Activated CD4-positive, CD25-positive, alpha-beta regulatory T cell treated with anti-CD3 and anti-CD28 coated beads, Interleukin-2, amount 50 U/mL, for 16 hours (primary cell): ENCODE results near the gene MEIS3.
"Not testable (repeated sequence)": the region's sequence is repeated elsewhere in the genome, so short reads cannot be mapped to it uniquely, and the experiment has no call there.

ENCODE experiments used
- DNase-seq: peaks from one replicate; pipeline ENCODE4 v3.0.0-alpha.2; 2020; ENCODE audit warnings: low read depth, low spot score

Gene MEIS3

GRCh38 chr19:47386582-47386981 lies 32.7 kb downstream of the MEIS3 start:
- DNase-seq, result not testable (repeated sequence)

DNA sequence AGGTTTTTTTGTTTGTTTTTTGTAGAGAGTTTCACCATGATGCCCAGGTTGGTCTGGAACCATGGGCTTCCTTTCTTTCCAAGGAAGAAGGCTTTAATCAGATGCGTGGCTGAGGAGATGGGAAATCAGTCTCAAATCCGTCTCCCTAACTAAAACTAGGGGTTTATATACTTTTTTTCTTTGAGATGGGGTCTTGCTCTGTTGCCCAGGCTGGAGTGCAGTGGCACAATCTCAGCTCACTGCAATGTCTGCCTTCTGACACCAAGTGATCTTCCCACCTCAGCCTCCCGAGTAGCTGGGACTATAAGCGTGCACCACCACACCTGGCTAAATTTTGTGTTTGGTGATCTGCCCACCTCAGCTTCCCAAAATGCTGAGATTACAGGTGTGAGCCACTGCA lies 34.8 kb downstream of the MEIS3 start:
- DNase-seq, result not testable (repeated sequence)

- DNase-seq, result not testable (repeated sequence)
These were observed 35.4 kb downstream of the MEIS3 start for GRCh38 chr19:47383890-47384289.

DNA sequence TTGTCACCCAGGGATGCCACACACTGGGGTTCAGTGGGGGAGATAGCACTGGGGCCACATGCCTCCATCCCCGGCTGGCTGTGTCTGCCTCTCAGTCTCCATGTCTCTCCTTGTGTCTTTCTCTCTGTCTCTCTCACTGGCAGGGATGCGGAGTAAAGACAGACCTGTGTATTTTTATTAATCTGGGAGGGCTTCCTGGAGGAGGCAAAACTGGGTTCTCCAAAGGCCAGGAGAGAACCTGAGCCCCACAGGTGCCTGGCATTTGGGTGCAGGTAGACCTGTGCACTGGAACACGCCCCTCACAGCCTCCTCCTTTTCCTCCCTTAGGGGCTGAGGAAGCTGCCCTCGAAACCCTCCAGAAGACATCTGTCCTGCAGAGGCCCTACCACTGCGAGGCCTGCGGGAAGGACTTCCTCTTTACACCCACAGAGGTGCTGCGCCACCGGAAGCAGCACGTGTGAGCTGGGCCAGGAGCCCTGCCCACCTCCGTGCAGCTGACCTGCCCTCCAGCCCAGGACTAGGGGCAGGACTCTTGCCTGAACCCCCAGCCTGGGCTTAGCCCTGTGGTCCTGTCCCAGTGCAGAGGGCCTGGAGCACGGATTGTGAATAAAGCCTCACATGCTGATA lies 37.6 kb downstream of the MEIS3 start:
- no peak for DNase-seq

- DNase-seq, result no peak
These were observed 38.2 kb downstream of the MEIS3 start for GRCh38 chr19:47381121-47381520.

DNA sequence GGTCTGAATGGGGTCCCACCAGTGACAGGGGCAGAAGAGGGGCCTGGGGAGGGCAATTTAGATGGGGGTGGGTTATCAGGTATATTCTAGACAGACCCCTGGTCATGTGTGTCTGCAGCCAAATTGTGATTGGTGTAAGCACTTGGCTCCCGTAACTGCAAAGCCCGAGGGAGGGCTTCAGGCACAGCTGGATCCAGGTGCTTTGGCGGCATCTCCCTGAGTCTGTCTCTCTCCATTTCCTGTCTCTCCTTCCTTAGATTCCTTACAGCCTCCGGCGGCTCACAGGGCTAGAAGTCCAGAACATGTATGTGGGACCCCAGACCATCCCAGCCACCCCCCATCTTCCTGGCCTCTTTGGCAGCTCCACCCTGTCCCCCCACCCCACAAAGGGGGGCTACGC lies 38.8 kb downstream of the MEIS3 start:
- DNase-seq, result no peak

DNA sequence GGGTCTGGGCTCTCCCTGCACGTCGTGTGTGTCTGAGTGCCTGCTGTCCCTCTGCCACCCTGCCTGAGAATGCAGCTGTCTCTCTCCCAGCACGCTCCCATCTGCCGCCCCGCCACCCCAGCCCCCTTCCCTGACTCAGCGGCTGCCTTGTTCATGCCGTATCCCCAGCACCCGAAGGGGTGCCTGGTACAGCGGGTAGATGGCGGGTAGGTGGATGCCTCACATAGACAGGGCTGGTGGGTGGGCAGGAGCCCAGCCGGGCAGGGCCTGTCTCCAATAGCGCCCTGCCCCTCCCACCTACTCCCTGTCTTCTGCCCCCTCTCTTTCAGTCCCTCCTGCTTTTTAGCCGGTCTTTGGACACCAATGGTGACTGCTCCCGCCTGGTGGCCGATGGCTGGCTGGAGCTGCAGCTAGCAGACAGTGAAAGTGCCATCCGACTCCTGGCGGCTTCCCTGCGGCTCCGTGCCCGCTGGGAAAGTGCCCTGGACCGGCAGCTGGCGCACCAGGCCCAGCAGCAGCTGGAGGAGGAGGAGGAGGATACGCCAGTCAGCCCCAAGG lies 39.9 kb downstream of the MEIS3 start:
- DNase-seq, result no peak

DNA sequence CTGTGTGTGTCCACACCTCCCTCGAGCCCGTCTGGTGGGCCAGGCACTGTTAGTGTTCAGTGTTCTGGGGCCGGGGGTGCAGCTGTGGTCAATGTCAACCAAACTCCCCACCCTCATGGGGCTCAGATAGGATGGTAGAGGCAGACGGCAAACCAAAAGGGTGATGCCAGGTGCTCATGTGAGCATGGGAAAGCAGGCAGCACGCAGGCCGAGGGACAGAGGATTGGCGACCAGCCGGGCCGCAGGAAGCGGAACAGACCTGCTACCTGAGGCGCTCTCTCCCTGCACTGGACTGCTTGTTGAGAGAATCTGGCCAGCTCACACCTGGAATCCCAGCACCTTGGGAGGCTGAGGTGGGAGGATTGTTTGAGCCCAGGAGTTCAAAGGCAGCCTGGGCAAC lies 41.1 kb downstream of the MEIS3 start:
- no peak for DNase-seq

DNA sequence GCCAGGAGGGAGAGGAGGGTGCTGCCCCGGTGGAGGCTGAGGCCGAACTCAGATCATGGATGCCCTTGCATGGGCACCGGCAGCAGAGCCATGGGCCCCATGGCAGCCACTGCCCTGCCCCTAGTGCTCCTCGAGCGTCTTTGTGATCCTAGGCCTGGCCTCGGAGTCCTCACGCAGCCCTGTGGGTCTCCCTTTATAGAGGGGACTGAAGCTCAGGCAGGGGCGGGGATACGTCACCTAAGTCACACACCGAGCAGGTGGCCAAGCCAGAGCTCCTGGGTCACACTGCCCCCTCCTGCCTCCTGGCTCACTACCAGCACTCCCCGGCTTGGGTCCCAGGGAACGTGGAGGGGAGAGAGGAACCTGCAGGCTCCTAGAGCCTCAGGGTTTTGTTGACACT lies 41.5 kb downstream of the MEIS3 start:
- DNase-seq, result no peak

- DNase-seq, result no peak
These were observed 42.1 kb downstream of the MEIS3 start for GRCh38 chr19:47377208-47377701.

DNA sequence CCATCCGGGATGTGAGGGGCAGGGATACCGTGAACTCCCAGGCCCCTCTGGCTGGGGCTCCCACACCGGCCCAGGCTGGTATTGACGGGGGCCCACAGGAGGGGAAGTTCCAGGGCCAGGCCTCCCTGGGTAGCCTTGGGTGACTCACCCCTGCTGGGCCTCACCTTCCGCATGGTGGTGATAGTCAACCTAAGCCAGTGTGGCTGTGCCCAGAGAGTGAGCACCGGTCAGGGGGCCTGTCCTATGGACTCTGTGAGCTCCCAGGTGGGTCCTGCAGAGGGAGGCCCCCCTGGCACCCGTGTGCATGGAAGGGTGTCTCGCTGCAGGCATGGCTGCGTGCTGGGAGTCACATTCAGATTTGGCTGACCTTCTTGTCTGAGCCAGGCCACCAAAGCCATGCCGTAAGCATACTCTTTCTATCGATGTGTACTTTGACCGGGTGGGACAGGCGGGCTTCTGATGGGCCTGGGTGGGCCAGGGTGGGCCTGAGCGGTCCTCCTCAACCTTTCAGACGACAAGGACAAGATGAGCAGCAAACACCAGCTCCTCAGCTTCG lies 42.7 kb downstream of the MEIS3 start:
- DNase-seq, result no peak

GRCh38 chr19:47375694-47376588 lies 43.4 kb downstream of the MEIS3 start:
- DNase-seq, result no peak

- no peak for DNase-seq
These were observed 44.2 kb downstream of the MEIS3 start for GRCh38 chr19:47374876-47375693.

DNA sequence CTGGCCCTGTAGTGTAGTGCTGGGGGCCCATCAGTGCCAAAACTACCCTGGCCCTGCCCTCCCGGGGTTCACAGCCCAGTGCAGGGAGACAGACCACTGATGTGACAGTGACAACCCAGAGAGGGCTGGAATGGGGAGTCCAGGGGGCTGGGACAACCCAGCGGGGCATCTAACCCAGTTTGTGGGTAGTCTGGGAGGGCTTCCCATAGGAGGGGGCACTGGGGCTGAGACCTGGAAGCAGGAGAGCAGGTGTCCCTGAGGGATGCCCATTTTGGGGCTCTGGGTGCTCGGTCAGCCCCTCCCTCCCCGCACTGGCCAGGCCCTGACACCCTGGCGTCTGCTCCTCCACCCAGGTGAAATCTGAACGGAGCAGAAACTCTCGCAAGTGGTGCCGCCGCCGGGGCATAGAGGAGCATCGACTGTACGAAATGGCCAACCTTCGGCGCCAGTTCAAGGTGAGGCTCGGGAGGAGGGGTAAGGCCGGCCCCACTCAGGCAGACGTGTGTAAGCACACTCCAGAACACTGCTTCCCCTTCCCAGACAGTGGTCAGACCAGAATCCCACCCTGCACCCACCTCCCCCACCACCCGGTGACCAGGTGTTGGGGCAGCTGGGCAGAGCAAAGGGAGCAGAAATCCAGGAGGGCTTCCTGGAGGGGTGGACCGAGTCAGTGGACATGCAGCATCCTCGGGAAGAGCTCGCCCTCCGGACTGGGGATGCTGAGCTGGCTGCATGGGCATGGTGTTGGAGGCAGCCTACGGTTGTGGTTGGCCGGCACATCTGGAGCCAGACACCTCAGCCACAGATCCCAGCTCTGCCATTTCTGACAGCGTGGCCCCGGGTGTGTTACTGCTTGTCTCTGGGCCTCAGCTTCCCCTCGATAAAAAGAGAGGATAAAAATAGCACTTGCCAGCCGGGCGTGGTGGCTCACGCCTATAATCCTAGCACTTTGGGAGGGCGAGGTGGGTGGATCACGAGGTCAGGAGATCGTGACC lies 45.8 kb downstream of the MEIS3 start:
- DNase-seq, result no peak

- DNase-seq, result no peak
These were observed 46.7 kb downstream of the MEIS3 start for GRCh38 chr19:47372603-47373002.

GRCh38 chr19:47371261-47371660 lies 48.1 kb downstream of the MEIS3 start:
- DNase-seq, result no peak

DNA sequence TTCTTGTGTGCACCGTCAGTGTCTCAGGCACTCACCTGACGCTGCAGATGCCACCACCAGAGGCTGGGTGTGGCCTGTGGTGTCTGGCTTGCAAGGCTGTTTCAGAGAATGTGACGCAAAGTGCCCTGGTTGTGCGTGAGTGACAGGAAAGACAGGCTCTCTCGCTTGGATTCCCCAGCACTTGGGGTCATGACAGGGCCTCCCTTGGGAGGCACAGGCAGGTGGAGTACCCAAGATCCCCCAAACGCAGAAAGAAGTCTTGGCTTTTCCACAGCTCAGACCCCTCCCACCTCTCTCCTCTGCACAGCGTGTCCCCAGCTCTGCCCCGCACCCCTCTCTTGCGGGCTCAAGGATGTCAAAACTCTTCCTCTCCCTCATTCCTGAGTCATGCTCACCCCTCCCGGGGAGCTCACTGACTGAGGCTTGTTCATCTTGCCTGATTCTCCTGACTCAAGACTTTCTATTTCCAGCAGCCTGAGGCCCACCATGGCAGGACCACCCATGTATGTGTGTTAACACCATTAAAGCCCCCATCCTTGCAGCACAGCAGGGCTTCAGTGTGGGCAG lies 49.2 kb downstream of the MEIS3 start:
- no peak for DNase-seq

- DNase-seq, result not testable (repeated sequence)
These were observed 53.9 kb downstream of the MEIS3 start for GRCh38 chr19:47365455-47365854.

- DNase-seq, result no peak
These were observed 55.4 kb downstream of the MEIS3 start for GRCh38 chr19:47363758-47364531.
